HFFc6 (cell line): Measurements from ENCODE around the gene KRT71. TPM values are rescaled to one million over a fixed set of nuclear protein-coding genes. Genes with fewer than 3 reads are reported as not detected.
A peak's percentile ranks its signal among the peaks of the same experiment; 100 is the strongest.

ENCODE experiments used
- DNase-seq: peaks from one replicate; pipeline ENCODE4 v3.0.0-alpha.2; 2018
- H3K27ac Mint-ChIP-seq: 2 replicates; pipeline ENCODE4 v1.8.0; 2020; ENCODE audit warnings: mild to moderate bottlenecking, mixed read lengths
- H3K27me3 Mint-ChIP-seq: 2 replicates; pipeline ENCODE4 v1.8.0; 2021; ENCODE audit warnings: mild to moderate bottlenecking, moderate library complexity, mixed read lengths; ENCODE audit not compliant: insufficient read depth
- H3K36me3 Mint-ChIP-seq: 2 replicates; pipeline ENCODE4 v1.8.0; 2021; ENCODE audit warnings: low read depth, mixed read lengths
- H3K4me1 Mint-ChIP-seq: 2 replicates; pipeline ENCODE4 v1.8.0; 2020; ENCODE audit warnings: low read depth, mixed read lengths
- H3K4me3 Mint-ChIP-seq: 2 replicates; pipeline ENCODE4 v1.8.0; 2020; ENCODE audit warnings: mild to moderate bottlenecking, moderate library complexity, mixed read lengths
- H3K9me3 Mint-ChIP-seq: 2 replicates; pipeline ENCODE4 v1.8.0; 2020; ENCODE audit warnings: mild to moderate bottlenecking, mixed read lengths
- total RNA-seq, 6 experiments: library from RNA; stranded (reverse); fragmentation: NEBNext Ultra II Directional; extraction: Animal tissue kit (Norgen Biotek cat#: 25700); gene quantifications; 2 replicates in 1 of 6; 3 replicates in 5 of 6; pipeline ENCODE4 v1.2.3, GENCODE V29; 2021
- TF ChIP-seq, protein P1 (sequence below): fragments of 200-600 bp; sonication (generic); IDR thresholded peaks from 2 replicates; pipeline ENCODE4 v1.5.0; 2021; ENCODE audit warnings: antibody characterized with exemption, mild to moderate bottlenecking

KRT71 gene
- total RNA-seq, 6 experiments from 2014 or later: not detected

GRCh38 chr12:52581481-52581880 is 28.5 kb upstream of the KRT71 start:
- DNase-seq: peak; percentile 20
- H3K4me3 Mint-ChIP-seq: no peak overlapping the region
- H3K9me3 Mint-ChIP-seq: no peaks in the 10 kb centered on the region
- TF ChIP-seq, protein P1, sequence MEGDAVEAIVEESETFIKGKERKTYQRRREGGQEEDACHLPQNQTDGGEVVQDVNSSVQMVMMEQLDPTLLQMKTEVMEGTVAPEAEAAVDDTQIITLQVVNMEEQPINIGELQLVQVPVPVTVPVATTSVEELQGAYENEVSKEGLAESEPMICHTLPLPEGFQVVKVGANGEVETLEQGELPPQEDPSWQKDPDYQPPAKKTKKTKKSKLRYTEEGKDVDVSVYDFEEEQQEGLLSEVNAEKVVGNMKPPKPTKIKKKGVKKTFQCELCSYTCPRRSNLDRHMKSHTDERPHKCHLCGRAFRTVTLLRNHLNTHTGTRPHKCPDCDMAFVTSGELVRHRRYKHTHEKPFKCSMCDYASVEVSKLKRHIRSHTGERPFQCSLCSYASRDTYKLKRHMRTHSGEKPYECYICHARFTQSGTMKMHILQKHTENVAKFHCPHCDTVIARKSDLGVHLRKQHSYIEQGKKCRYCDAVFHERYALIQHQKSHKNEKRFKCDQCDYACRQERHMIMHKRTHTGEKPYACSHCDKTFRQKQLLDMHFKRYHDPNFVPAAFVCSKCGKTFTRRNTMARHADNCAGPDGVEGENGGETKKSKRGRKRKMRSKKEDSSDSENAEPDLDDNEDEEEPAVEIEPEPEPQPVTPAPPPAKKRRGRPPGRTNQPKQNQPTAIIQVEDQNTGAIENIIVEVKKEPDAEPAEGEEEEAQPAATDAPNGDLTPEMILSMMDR: no peak
- H3K27me3 Mint-ChIP-seq: peaks cover 33% of the 10 kb centered on the region
- H3K4me1 Mint-ChIP-seq: no peaks in the 10 kb centered on the region
- H3K27ac Mint-ChIP-seq: no peak overlapping the region
- H3K36me3 Mint-ChIP-seq: no peaks in the 10 kb centered on the region

DNA sequence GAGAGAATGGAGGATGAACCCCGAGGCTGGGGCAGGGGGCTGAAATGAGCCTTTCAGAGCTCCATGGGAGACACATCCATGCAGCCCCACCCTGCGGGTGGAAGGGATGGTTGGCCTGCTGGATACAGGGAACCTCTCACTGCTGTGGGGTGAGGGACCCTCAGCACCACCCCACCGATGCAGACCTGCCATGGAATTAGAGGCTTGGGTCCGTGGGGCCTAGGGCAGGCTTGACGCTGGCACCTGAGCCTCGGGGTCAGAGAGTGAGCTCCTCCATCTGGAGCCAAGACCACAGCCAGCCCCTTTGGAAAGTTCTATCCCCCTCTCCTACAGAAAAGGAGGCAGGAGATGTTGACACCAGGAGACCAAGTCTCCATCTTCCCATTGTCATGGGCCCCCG is 28.1 kb upstream of the KRT71 start:
- TF ChIP-seq, protein P1: no peak
- no peak for DNase-seq
- Mint-ChIP-seq H3K27ac (no peak overlapping the region), H3K4me1 (no peaks in the 10 kb centered on the region), H3K9me3 (no peaks in the 10 kb centered on the region), H3K36me3 (no peaks in the 10 kb centered on the region), H3K4me3 (no peak overlapping the region), H3K27me3 (peaks cover 32% of the 10 kb centered on the region)

DNA sequence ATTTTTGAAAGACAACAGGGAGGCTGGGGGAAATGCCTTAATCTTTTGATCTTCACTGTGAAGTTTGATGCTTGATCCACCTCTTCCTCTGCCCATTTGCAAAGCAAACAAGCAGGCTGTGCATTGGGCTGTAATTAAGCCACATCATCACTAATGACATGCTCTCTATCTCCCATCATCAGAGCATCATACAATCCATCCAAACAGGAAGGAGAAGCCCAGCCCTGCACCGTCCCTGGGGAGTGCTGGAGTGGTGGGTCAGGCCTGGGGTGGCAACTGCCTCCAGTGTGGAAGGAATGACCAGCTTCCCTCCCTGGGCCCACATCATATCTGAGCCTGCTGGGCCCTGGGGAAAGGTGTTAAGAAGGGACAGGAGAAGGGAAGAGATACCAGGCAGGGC is 27.6 kb upstream of the KRT71 start:
- Mint-ChIP-seq H3K27me3 (peaks cover 34% of the 10 kb centered on the region), H3K4me3 (no peak overlapping the region), H3K36me3 (no peaks in the 10 kb centered on the region), H3K9me3 (no peaks in the 10 kb centered on the region), H3K27ac (no peak overlapping the region), H3K4me1 (no peaks in the 10 kb centered on the region)
- TF ChIP-seq, protein P1: no peak
- DNase-seq: no peak

DNA sequence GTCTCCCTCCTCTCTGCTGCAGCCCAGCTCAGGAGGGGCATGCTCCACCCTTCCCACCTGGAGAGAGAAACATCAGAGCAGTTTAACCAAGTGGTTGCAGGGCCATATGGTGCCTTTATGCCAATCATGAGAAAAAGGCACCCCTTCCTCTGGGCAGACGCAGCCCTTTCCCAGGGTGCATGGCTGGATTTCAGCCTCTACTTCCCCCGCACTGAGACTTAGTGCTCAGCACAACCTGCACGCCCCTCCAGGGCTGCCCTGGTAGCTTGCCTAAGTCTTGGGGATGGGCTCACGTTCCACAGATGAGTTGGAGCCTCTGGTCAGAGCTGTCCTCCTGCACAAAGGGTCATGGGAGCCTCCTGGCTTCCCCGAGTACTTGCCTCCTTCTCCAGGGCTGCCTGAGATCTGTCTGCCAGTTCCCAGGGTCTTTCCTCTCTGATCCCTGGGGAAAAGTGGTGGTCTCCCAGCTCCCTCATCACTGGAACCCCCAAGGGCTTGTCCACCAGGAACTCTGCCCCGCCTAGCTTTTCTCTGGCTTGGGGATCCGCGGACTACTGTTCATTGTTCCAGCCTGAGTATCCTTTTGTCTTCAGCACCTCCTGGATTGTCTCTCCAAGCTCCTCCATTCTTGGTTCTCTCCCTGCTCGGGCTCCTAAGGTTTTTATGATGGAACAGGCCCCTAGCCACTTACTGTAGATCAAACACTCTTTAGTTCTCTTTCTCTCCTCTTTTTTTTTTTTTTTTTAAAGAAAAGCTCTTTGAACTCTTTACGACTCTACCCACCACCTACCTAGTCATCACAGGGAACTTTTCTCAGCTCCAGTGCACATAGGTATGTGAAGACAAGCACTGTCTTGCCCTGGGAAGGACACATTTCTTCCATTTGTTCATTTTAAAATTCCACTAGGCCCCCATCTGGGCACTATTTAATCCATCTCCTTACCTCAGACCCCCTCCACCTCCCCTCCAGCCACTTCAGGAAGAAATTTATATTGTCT is 26.8 kb upstream of the KRT71 start:
- H3K27ac Mint-ChIP-seq: no peak overlapping the region
- no peaks in the 10 kb centered on the region for H3K9me3 Mint-ChIP-seq
- H3K4me3 Mint-ChIP-seq: no peak overlapping the region
- DNase-seq: no peak
- TF ChIP-seq, protein P1: no peak
- no peaks in the 10 kb centered on the region for H3K4me1 Mint-ChIP-seq
- H3K27me3 Mint-ChIP-seq: peaks cover 40% of the 10 kb centered on the region
- H3K36me3 Mint-ChIP-seq: no peaks in the 10 kb centered on the region

DNA sequence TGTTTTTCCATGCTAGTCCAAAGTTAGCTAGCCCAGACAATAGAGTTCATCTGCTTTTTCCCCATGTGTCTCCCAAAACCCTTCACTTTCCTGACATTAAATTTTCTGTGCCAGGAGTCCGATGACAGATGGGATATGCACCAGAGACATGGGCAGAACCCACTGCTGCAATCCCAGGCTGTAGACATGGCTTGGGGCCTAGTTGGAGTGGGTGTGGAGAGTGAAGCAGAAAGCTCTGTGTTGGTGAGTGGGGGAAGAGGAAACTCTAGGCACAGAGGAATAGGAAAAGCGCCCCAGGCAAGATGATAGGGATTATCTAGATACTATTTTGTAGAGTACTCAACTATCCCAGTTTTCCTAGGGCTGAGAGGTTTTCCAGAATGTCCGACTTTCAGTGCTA is 25.5 kb upstream of the KRT71 start:
- H3K27me3 Mint-ChIP-seq: peaks cover 48% of the 10 kb centered on the region
- no peaks in the 10 kb centered on the region for H3K9me3 Mint-ChIP-seq
- H3K4me1 Mint-ChIP-seq: no peaks in the 10 kb centered on the region
- no peak for DNase-seq
- H3K4me3 Mint-ChIP-seq: no peak overlapping the region
- no peak overlapping the region for H3K27ac Mint-ChIP-seq
- TF ChIP-seq, protein P1: no peak
- H3K36me3 Mint-ChIP-seq: no peaks in the 10 kb centered on the region
